HepG2 (cell line): ENCODE results near the gene NCBP2. TPM values are rescaled to one million over a fixed set of nuclear protein-coding genes. Genes with fewer than 3 reads are reported as not detected.

Experiments
- CC2D1A ChIP-seq: sonication (generic); formaldehyde crosslinking; IDR thresholded peaks from 2 replicates; pipeline ENCODE4 v1.8.1; 2023; ENCODE audit warnings: mild to moderate bottlenecking, missing genetic modification reagents
- SMAD1 ChIP-seq: sonication (generic); formaldehyde crosslinking; IDR thresholded peaks from 2 replicates; pipeline ENCODE4 v1.4.0; 2020; ENCODE audit warnings: missing genetic modification reagents, low read depth, mild to moderate bottlenecking, borderline replicate concordance
- THYN1 ChIP-seq: sonication (generic); formaldehyde crosslinking; IDR thresholded peaks from 2 replicates; pipeline ENCODE4 v1.8.1; 2023; ENCODE audit warnings: low read depth, mild to moderate bottlenecking, moderate library complexity, missing genetic modification reagents, borderline replicate concordance
- TSC22D2 ChIP-seq: sonication (generic); formaldehyde crosslinking; IDR thresholded peaks from 2 replicates; pipeline ENCODE4 v1.5.1; 2020; ENCODE audit warnings: missing genetic modification reagents, mild to moderate bottlenecking, borderline replicate concordance
- ZFY ChIP-seq: sonication (generic); formaldehyde crosslinking; IDR thresholded peaks from 2 replicates; pipeline ENCODE4 v1.4.0; 2020; ENCODE audit warnings: missing genetic modification reagents
- ZNF160 ChIP-seq: sonication (generic); formaldehyde crosslinking; IDR thresholded peaks from 2 replicates; pipeline ENCODE4 v1.8.0; 2022; ENCODE audit warnings: mild to moderate bottlenecking, inconsistent platforms, missing genetic modification reagents
- ZSCAN25 ChIP-seq: sonication (generic); formaldehyde crosslinking; IDR thresholded peaks from 2 replicates; pipeline ENCODE4 v1.8.0; 2022; ENCODE audit warnings: mild to moderate bottlenecking, missing genetic modification reagents
- polyA plus RNA-seq, 8 experiments: library from polyadenylated mRNA; depleted of rRNA in 3 of 8; stranded (reverse) in 7 of 8; unstranded in 1 of 8; fragments of >200 nt; fragmentation: Illumina TruSeq in 4 of 8; extraction: Trizol in 4 of 8; gene quantifications; 2 replicates each; pipeline versions ENCODE4 v1.2.1 to v1.2.3, GENCODE V29; 2011 to 2016; ENCODE audit warnings: low read depth in 4 of 8, missing spikeins in 1 of 8, mixed read lengths in 1 of 8; ENCODE audit not compliant: insufficient read depth in 1 of 8
- total RNA-seq, 5 experiments: library from RNA; depleted of rRNA; stranded (reverse); fragments of >200 nt; fragmentation: Illumina TruSeq; extraction: Trizol; gene quantifications; 2 replicates each; pipeline ENCODE4 v1.2.3, GENCODE V29; 2016; ENCODE audit warnings: low read depth in 1 of 5
- TF ChIP-seq, protein P1 (sequence below): sonication (generic); formaldehyde crosslinking; IDR thresholded peaks from 2 replicates; pipeline ENCODE4 v1.5.1; 2020; ENCODE audit warnings: mild to moderate bottlenecking, missing genetic modification reagents
- TF ChIP-seq, protein P2 (sequence below): sonication (generic); formaldehyde crosslinking; IDR thresholded peaks from 2 replicates; pipeline ENCODE4 v1.5.0; 2020; ENCODE audit warnings: mild to moderate bottlenecking, missing genetic modification reagents, moderate library complexity

Gene NCBP2
- total and polyA plus RNA-seq, 2 of the 13 experiments (the other 11 are each of a cell fraction or from before 2014, with no cell fraction given): 58.7 to 95.5 TPM

DNA sequence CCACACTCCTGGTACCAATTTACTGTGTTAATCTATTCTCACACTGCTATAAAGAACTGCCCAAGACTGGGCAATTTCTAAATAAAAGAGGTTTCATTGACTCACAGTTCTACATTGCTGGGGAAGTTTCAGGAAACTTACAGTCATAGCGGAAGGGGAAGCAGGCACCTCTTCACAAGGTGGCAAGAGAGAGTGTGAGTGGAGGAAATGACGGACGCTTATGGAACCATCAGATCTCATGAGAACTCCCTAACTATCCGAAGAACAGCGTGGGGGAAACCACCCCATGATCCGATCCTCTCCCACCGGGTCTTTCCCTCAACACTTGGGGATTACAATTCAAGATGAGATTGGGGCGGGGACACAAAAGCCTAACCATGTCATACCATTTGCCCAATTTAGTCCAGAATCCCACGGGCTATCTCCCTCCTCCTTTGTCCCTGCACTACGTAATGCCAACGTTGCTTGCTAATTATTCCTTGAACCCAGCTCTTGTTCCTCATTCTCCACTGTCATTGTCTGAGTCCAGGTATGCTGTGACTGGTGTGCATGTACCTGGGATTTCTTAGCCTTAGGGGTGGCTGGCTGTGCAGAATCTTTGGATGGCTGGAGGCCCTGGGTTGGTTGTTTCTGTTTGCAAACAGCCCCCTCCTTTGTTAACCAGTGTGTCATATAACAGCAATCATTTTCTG, 22.9 kb upstream of the NCBP2 start (continued):
- TF ChIP-seq ZNF160 (CRISPR knock-in tag): 0 out of 2 replicates have a peak, but pooled peaks have one; percentile 61
- no peak for TF ChIP-seq SMAD1
- 0 out of 2 replicates have a peak, but pooled peaks have one; percentile 55 for TF ChIP-seq THYN1 (CRISPR knock-in tag)
- no peak for TF ChIP-seq CC2D1A (CRISPR knock-in tag)
- no peak for TF ChIP-seq TSC22D2 (CRISPR knock-in tag)
- TF ChIP-seq ZFY (CRISPR knock-in tag): no peak
- TF ChIP-seq ZSCAN25 (CRISPR knock-in tag): no peak
- TF ChIP-seq, protein P1, sequence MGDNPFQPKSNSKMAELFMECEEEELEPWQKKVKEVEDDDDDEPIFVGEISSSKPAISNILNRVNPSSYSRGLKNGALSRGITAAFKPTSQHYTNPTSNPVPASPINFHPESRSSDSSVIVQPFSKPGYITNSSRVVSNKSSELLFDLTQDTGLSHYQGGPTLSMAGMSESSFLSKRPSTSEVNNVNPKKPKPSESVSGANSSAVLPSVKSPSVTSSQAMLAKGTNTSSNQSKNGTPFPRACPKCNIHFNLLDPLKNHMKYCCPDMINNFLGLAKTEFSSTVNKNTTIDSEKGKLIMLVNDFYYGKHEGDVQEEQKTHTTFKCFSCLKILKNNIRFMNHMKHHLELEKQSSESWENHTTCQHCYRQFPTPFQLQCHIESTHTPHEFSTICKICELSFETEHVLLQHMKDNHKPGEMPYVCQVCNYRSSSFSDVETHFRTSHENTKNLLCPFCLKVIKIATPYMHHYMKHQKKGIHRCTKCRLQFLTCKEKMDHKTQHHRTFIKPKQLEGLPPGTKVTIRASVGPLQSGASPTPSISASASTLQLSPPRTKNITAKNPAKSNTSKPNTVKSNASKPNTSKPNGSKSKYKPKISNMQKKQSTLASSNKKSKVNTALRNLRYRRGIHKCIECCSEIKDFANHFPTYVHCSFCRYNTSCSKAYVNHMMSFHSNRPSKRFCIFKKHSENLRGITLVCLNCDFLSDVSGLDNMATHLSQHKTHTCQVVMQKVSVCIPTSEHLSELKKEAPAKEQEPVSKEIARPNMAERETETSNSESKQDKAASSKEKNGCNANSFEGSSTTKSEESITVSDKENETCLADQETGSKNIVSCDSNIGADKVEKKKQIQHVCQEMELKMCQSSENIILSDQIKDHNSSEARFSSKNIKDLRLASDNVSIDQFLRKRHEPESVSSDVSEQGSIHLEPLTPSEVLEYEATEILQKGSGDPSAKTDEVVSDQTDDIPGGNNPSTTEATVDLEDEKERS: 0 out of 2 replicates have a peak, but pooled peaks have one; percentile 41
- TF ChIP-seq, protein P2, sequence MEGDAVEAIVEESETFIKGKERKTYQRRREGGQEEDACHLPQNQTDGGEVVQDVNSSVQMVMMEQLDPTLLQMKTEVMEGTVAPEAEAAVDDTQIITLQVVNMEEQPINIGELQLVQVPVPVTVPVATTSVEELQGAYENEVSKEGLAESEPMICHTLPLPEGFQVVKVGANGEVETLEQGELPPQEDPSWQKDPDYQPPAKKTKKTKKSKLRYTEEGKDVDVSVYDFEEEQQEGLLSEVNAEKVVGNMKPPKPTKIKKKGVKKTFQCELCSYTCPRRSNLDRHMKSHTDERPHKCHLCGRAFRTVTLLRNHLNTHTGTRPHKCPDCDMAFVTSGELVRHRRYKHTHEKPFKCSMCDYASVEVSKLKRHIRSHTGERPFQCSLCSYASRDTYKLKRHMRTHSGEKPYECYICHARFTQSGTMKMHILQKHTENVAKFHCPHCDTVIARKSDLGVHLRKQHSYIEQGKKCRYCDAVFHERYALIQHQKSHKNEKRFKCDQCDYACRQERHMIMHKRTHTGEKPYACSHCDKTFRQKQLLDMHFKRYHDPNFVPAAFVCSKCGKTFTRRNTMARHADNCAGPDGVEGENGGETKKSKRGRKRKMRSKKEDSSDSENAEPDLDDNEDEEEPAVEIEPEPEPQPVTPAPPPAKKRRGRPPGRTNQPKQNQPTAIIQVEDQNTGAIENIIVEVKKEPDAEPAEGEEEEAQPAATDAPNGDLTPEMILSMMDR (CRISPR knock-in tag): no peak
